ENCODE data around the gene ZNF668.
A peak's percentile ranks its signal among the peaks of the same experiment; 100 is the strongest.

The ZNF668 gene

GRCh38 chr16:31083081-31083480, 9.0 kb upstream of the ZNF668 start:
- Histone ChIP-seq H3K4me1 (ENCODE audit: control insufficient read depth, insufficient read depth, low read length) (no peaks in the 10 kb centered on the region), H3K27me3 (ENCODE audit: control insufficient read depth, insufficient read depth, low read length) (no peaks in the 10 kb centered on the region), H3K36me3 (ENCODE audit: control insufficient read depth, insufficient read depth, low read length) (peaks cover 37% of the 10 kb centered on the region), H3K27ac (ENCODE audit: low read depth, low read length) (no peak overlapping the region), H3K9ac (ENCODE audit: low read length) (no peak overlapping the region), H3K4me3 (ENCODE audit: low read length) (no peak overlapping the region)

GRCh38 chr16:31082368-31083045, 8.5 kb upstream of the ZNF668 start:
- H3K27me3 ChIP-seq (ENCODE audit: control insufficient read depth, insufficient read depth, low read length), result no peaks in the 10 kb centered on the region
- H3K4me3 ChIP-seq (ENCODE audit: low read length), result no peak overlapping the region
- no peaks in the 10 kb centered on the region for H3K4me1 ChIP-seq (ENCODE audit: control insufficient read depth, insufficient read depth, low read length)
- no peak overlapping the region for H3K9ac ChIP-seq (ENCODE audit: low read length)
- no peak overlapping the region for H3K27ac ChIP-seq (ENCODE audit: low read depth, low read length)
- H3K36me3 ChIP-seq (ENCODE audit: control insufficient read depth, insufficient read depth, low read length), result peaks cover 43% of the 10 kb centered on the region

GRCh38 chr16:31081428-31082351, 7.7 kb upstream of the ZNF668 start:
- Histone ChIP-seq H3K27me3 (ENCODE audit: control insufficient read depth, insufficient read depth, low read length) (no peaks in the 10 kb centered on the region), H3K9ac (ENCODE audit: low read length) (no peak overlapping the region), H3K4me3 (ENCODE audit: low read length) (no peak overlapping the region), H3K36me3 (ENCODE audit: control insufficient read depth, insufficient read depth, low read length) (peaks cover 45% of the 10 kb centered on the region), H3K4me1 (ENCODE audit: control insufficient read depth, insufficient read depth, low read length) (no peaks in the 10 kb centered on the region), H3K27ac (ENCODE audit: low read depth, low read length) (no peak overlapping the region)

- no peaks in the 10 kb centered on the region for H3K4me1 ChIP-seq (ENCODE audit: control insufficient read depth, insufficient read depth, low read length)
- H3K27ac ChIP-seq (ENCODE audit: low read depth, low read length), result no peak overlapping the region
- H3K4me3 ChIP-seq (ENCODE audit: low read length), result no peak overlapping the region
- peaks cover 45% of the 10 kb centered on the region for H3K36me3 ChIP-seq (ENCODE audit: control insufficient read depth, insufficient read depth, low read length)
- no peak overlapping the region for H3K9ac ChIP-seq (ENCODE audit: low read length)
- H3K27me3 ChIP-seq (ENCODE audit: control insufficient read depth, insufficient read depth, low read length), result no peaks in the 10 kb centered on the region
These were observed 6.8 kb upstream of the ZNF668 start for GRCh38 chr16:31080756-31081419.

- Histone ChIP-seq H3K36me3 (ENCODE audit: control insufficient read depth, insufficient read depth, low read length) (peaks cover 45% of the 10 kb centered on the region), H3K4me3 (ENCODE audit: low read length) (no peak overlapping the region), H3K27me3 (ENCODE audit: control insufficient read depth, insufficient read depth, low read length) (no peaks in the 10 kb centered on the region), H3K4me1 (ENCODE audit: control insufficient read depth, insufficient read depth, low read length) (no peaks in the 10 kb centered on the region), H3K9ac (ENCODE audit: low read length) (no peak overlapping the region), H3K27ac (ENCODE audit: low read depth, low read length) (no peak overlapping the region)
These were observed 6.1 kb upstream of the ZNF668 start for GRCh38 chr16:31080035-31080629.

- H3K4me1 ChIP-seq (ENCODE audit: control insufficient read depth, insufficient read depth, low read length), result peaks cover 3% of the 10 kb centered on the region
- H3K27ac ChIP-seq (ENCODE audit: low read depth, low read length), result no peak overlapping the region
- H3K4me3 ChIP-seq (ENCODE audit: low read length), result no peak overlapping the region
- H3K27me3 ChIP-seq (ENCODE audit: control insufficient read depth, insufficient read depth, low read length), result no peaks in the 10 kb centered on the region
- no peak overlapping the region for H3K9ac ChIP-seq (ENCODE audit: low read length)
- H3K36me3 ChIP-seq (ENCODE audit: control insufficient read depth, insufficient read depth, low read length), result peaks cover 45% of the 10 kb centered on the region
These were observed 5.4 kb upstream of the ZNF668 start for GRCh38 chr16:31079342-31079944.

- Histone ChIP-seq H3K4me3 (ENCODE audit: low read length) (no peak overlapping the region), H3K27ac (ENCODE audit: low read depth, low read length) (no peak overlapping the region), H3K9ac (ENCODE audit: low read length) (no peak overlapping the region), H3K27me3 (ENCODE audit: control insufficient read depth, insufficient read depth, low read length) (no peaks in the 10 kb centered on the region), H3K36me3 (ENCODE audit: control insufficient read depth, insufficient read depth, low read length) (peaks cover 40% of the 10 kb centered on the region), H3K4me1 (ENCODE audit: control insufficient read depth, insufficient read depth, low read length) (peaks cover 3% of the 10 kb centered on the region)
These were observed 4.7 kb upstream of the ZNF668 start for GRCh38 chr16:31078597-31079341.

GRCh38 chr16:31077592-31078396, 3.8 kb upstream of the ZNF668 start:
- H3K4me3 ChIP-seq (ENCODE audit: low read length), result no peak overlapping the region
- H3K27me3 ChIP-seq (ENCODE audit: control insufficient read depth, insufficient read depth, low read length), result no peaks in the 10 kb centered on the region
- H3K36me3 ChIP-seq (ENCODE audit: control insufficient read depth, insufficient read depth, low read length), result peaks cover 40% of the 10 kb centered on the region
- peaks cover 3% of the 10 kb centered on the region for H3K4me1 ChIP-seq (ENCODE audit: control insufficient read depth, insufficient read depth, low read length)
- H3K9ac ChIP-seq (ENCODE audit: low read length), result no peak overlapping the region
- H3K27ac ChIP-seq (ENCODE audit: low read depth, low read length), result no peak overlapping the region

- no peak overlapping the region for H3K27ac ChIP-seq (ENCODE audit: low read depth, low read length)
- no peaks in the 10 kb centered on the region for H3K27me3 ChIP-seq (ENCODE audit: control insufficient read depth, insufficient read depth, low read length)
- H3K4me1 ChIP-seq (ENCODE audit: control insufficient read depth, insufficient read depth, low read length), result peaks cover 10% of the 10 kb centered on the region
- no peak overlapping the region for H3K9ac ChIP-seq (ENCODE audit: low read length)
- peaks cover 40% of the 10 kb centered on the region for H3K36me3 ChIP-seq (ENCODE audit: control insufficient read depth, insufficient read depth, low read length)
- no peak overlapping the region for H3K4me3 ChIP-seq (ENCODE audit: low read length)
These were observed 3.0 kb upstream of the ZNF668 start for GRCh38 chr16:31077024-31077423.

GRCh38 chr16:31076319-31076718, 2.3 kb upstream of the ZNF668 start:
- Histone ChIP-seq H3K4me3 (ENCODE audit: low read length) (no peak overlapping the region), H3K27me3 (ENCODE audit: control insufficient read depth, insufficient read depth, low read length) (no peaks in the 10 kb centered on the region), H3K27ac (ENCODE audit: low read depth, low read length) (no peak overlapping the region), H3K9ac (ENCODE audit: low read length) (no peak overlapping the region), H3K36me3 (ENCODE audit: control insufficient read depth, insufficient read depth, low read length) (peaks cover 40% of the 10 kb centered on the region), H3K4me1 (ENCODE audit: control insufficient read depth, insufficient read depth, low read length) (peaks cover 10% of the 10 kb centered on the region)

- Histone ChIP-seq H3K36me3 (ENCODE audit: control insufficient read depth, insufficient read depth, low read length) (peaks cover 28% of the 10 kb centered on the region), H3K27me3 (ENCODE audit: control insufficient read depth, insufficient read depth, low read length) (no peaks in the 10 kb centered on the region), H3K9ac (ENCODE audit: low read length) (peak overlapping the region; percentile 88), H3K27ac (ENCODE audit: low read depth, low read length) (peak overlapping the region; percentile 86), H3K4me3 (ENCODE audit: low read length) (peak overlapping the region; percentile 86), H3K4me1 (ENCODE audit: control insufficient read depth, insufficient read depth, low read length) (peaks cover 10% of the 10 kb centered on the region)
These were observed 759 bp upstream of the ZNF668 start for GRCh38 chr16:31074814-31075183.
